NCI-H524 treated with DMSO at 0.1 percent for 48 hours (cell line): ENCODE results near the gene PIEZO2.

Source experiments
- DNase-seq: peaks from one replicate; lab custom pipeline; 2025; lab: John Stamatoyannopoulos, UW

The PIEZO2 gene

GRCh38 chr18:10739152-10739551 lies 410.2 kb downstream of the PIEZO2 start:
- no peak for DNase-seq

GRCh38 chr18:10736984-10737383 lies 412.4 kb downstream of the PIEZO2 start:
- no peak for DNase-seq

GRCh38 chr18:10732990-10733389 lies 416.4 kb downstream of the PIEZO2 start:
- no peak for DNase-seq

- no peak for DNase-seq
Measured at GRCh38 chr18:10727477-10727876, 421.9 kb downstream of the PIEZO2 start.

GRCh38 chr18:10726198-10727068 lies 422.9 kb downstream of the PIEZO2 start:
- no peak for DNase-seq

- DNase-seq: no peak
Measured at GRCh38 chr18:10724666-10725065, 424.7 kb downstream of the PIEZO2 start.

- DNase-seq: no peak
Measured at GRCh38 chr18:10723496-10723895, 425.9 kb downstream of the PIEZO2 start.

GRCh38 chr18:10718809-10719208 lies 430.6 kb downstream of the PIEZO2 start:
- no peak for DNase-seq

GRCh38 chr18:10715791-10716190 lies 433.6 kb downstream of the PIEZO2 start:
- DNase-seq: no peak

GRCh38 chr18:10713409-10713808 lies 436.0 kb downstream of the PIEZO2 start:
- no peak for DNase-seq

GRCh38 chr18:10707294-10707693 lies 442.1 kb downstream of the PIEZO2 start:
- no peak for DNase-seq

GRCh38 chr18:10705786-10706185 lies 443.6 kb downstream of the PIEZO2 start:
- DNase-seq: no peak

GRCh38 chr18:10705291-10705690 lies 444.1 kb downstream of the PIEZO2 start:
- DNase-seq: no peak

GRCh38 chr18:10702206-10702605 lies 447.2 kb downstream of the PIEZO2 start:
- no peak for DNase-seq

- DNase-seq: no peak
Measured at GRCh38 chr18:10690366-10690765, 459.0 kb downstream of the PIEZO2 start.

- no peak for DNase-seq
Measured at GRCh38 chr18:10690035-10690329, 459.4 kb downstream of the PIEZO2 start.

GRCh38 chr18:10689236-10690034 lies 459.9 kb downstream of the PIEZO2 start:
- no peak for DNase-seq

- DNase-seq: no peak
Measured at GRCh38 chr18:10688766-10689165, 460.6 kb downstream of the PIEZO2 start.

GRCh38 chr18:10687161-10687925 lies 462.0 kb downstream of the PIEZO2 start:
- no peak for DNase-seq

- DNase-seq: no peak
Measured at GRCh38 chr18:10686308-10686707, 463.1 kb downstream of the PIEZO2 start.

- DNase-seq: no peak
Measured at GRCh38 chr18:10685484-10685883, 463.9 kb downstream of the PIEZO2 start.

GRCh38 chr18:10682368-10682714 lies 467.0 kb downstream of the PIEZO2 start:
- DNase-seq: no peak
